Colonic mucosa (tissue), 4 donors: ENCODE results near the gene C8G. TPM values are rescaled to one million over a fixed set of nuclear protein-coding genes. Genes with fewer than 3 reads are reported as not detected.

Source experiments
- DNase-seq: peaks from one replicate; pipeline ENCODE4 v3.0.0-alpha.2; 2020
- H3K27ac ChIP-seq: fragments of 200-600 bp; one replicate; pipeline ENCODE4 v1.8.0; 2021
- H3K27me3 ChIP-seq: fragments of 200-600 bp; one replicate; pipeline ENCODE4 v1.8.0; 2021
- H3K36me3 ChIP-seq: fragments of 200-600 bp; one replicate; pipeline ENCODE4 v1.8.0; 2021
- H3K4me1 ChIP-seq: fragments of 200-600 bp; one replicate; pipeline ENCODE4 v1.8.0; 2021; ENCODE audit warnings: mild to moderate bottlenecking
- H3K4me3 ChIP-seq: fragments of 200-600 bp; one replicate; pipeline ENCODE4 v1.8.0; 2021
- H3K9ac ChIP-seq, 2 donors: one replicate each; pipeline ENCODE4 v1.7.0; 2013; ENCODE audit warnings: control low read depth in 2 of 2, low read depth in 2 of 2, low read length in 2 of 2
- H3K9me3 ChIP-seq: fragments of 200-600 bp; one replicate; pipeline ENCODE4 v1.8.0; 2021
- intact Hi-C: fragments of 100-400 bp; cut with DNase I; formaldehyde crosslinking; loops from one replicate; pipeline ENCODE4 v1.14.1; 2022
- total RNA-seq, 2 donors: library from RNA; stranded (reverse); fragmentation: NEBNext Ultra II Directional in 1 of 2; extraction: Animal tissue kit (Norgen Biotek cat#: 25700) in 1 of 2; gene quantifications; one replicate each; pipeline ENCODE4 v1.2.1, GENCODE V29; 2021
- TF ChIP-seq, protein P1 (sequence below): fragments of 200-600 bp; IDR thresholded peaks from one replicate; pipeline ENCODE4 v1.8.0; 2022; ENCODE audit warnings: antibody characterized with exemption, mild to moderate bottlenecking
- donor health status: healthy.
- donor health status: DM: no; HTN: no; CAD: no.
- donor health status: DM: no; HTN: no; CAD: no.

The C8G gene
- total RNA-seq, 2 donors from 2014 or later = 5.3 to 11.9 TPM

GRCh38 chr9:136939996-136940525 is 5.0 kb upstream of the C8G start:
- no peak for DNase-seq
- Histone ChIP-seq H3K27me3 (no peaks in the 10 kb centered on the region), H3K4me1 (peaks cover 5% of the 10 kb centered on the region), H3K9me3 (no peaks in the 10 kb centered on the region), H3K36me3 (peaks cover 26% of the 10 kb centered on the region), H3K27ac (no peak overlapping the region), H3K9ac (no peak overlapping the region), H3K4me3 (no peak overlapping the region)
- intact Hi-C loops = loop anchor here (10.0 kb wide), 1 partner anchor 55 kb away; the partner anchor contains the start of gene TRAF2
- TF ChIP-seq, protein P1, sequence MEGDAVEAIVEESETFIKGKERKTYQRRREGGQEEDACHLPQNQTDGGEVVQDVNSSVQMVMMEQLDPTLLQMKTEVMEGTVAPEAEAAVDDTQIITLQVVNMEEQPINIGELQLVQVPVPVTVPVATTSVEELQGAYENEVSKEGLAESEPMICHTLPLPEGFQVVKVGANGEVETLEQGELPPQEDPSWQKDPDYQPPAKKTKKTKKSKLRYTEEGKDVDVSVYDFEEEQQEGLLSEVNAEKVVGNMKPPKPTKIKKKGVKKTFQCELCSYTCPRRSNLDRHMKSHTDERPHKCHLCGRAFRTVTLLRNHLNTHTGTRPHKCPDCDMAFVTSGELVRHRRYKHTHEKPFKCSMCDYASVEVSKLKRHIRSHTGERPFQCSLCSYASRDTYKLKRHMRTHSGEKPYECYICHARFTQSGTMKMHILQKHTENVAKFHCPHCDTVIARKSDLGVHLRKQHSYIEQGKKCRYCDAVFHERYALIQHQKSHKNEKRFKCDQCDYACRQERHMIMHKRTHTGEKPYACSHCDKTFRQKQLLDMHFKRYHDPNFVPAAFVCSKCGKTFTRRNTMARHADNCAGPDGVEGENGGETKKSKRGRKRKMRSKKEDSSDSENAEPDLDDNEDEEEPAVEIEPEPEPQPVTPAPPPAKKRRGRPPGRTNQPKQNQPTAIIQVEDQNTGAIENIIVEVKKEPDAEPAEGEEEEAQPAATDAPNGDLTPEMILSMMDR = no peak

DNA sequence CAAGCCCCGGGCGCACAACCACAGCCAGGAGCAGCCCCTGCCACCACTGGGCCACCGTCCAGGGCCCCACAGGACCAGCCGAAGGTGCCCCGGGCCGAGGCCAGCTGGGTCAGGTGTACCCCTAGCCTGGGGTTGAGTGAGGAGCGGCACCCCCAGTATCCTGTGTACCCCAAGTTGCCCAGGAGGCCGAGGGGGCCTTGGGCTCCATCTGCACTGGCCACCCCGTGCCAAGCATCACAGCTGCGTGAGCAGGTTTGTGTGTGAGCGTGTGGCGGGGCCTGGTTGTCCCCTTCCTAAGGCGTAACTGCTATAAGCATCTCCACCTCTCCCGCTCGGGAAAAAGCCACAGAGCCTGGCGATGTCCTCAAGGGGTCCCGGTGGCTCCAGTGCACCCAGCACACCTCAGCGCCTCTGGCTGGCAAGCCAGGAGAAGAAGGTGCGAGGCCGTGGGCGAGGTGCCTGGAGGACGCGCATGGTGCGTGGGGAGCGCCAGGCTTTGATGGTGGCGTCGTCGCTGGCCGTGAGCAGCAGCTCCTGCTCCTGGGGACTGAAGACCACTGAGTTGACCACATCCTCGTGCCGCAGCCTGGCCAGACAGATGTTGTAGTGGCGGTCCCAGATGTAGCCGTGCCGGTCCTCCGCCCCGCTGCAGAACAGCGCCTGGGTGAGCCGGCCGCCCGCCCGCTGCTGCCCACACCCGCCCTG is 4.4 kb upstream of the C8G start:
- Histone ChIP-seq H3K4me3 (no peak overlapping the region), H3K4me1 (peaks cover 5% of the 10 kb centered on the region), H3K36me3 (peaks cover 26% of the 10 kb centered on the region), H3K27ac (no peak overlapping the region), H3K9me3 (no peaks in the 10 kb centered on the region), H3K27me3 (no peaks in the 10 kb centered on the region), H3K9ac (no peak overlapping the region)
- no peak for DNase-seq
- intact Hi-C loops = no loop called here
- TF ChIP-seq, protein P1 = no peak

DNA sequence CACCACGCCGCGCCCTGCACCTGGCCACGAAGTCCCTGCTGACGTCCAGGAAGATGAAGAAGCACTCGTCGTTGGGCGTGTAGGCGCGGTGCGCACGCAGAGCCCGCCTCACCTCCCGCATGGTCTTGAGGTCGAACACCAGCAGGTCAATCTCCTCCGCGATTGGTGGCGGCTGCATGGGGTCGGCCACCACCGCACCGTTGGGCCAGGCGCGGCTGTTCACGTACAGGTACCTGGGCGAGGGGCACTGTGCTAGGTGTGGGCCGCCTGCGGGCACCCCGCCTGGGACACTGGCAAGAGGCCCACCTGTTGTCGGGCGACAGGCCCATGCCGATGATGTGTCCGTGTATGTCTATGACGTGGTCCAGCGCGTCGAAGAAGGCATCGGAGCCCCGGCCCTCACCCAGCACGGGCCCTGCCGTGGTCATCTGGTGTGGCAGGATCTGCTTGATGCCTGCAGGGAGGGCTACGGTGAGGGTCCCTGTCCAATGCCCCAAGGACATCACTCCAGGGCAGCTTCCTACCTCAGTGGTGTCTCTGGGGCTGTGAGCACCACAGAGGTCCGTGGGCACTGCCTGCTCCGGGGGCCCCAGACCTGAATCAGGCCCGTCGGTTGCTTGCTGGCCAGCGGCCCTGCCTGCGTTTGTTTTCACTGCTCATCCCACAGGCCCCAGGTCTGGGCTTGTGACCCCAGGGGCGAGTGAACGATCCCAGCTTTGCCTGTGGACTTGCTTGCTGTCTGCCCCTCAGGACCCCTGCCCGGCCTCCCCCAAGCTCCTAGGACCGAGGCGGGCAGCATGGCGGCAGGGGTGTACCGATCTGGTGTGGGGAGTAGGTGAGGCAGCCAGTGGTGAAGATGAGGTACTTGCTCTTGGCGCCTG is 3.6 kb upstream of the C8G start:
- H3K9ac ChIP-seq = no peak overlapping the region
- peaks cover 5% of the 10 kb centered on the region for H3K4me1 ChIP-seq
- no peak overlapping the region for H3K4me3 ChIP-seq
- TF ChIP-seq, protein P1 = no peak
- H3K36me3 ChIP-seq = peaks cover 26% of the 10 kb centered on the region
- no peak overlapping the region for H3K27ac ChIP-seq
- no peak for DNase-seq
- intact Hi-C loops = no loop called here
- no peaks in the 10 kb centered on the region for H3K27me3 ChIP-seq
- H3K9me3 ChIP-seq = no peaks in the 10 kb centered on the region

DNA sequence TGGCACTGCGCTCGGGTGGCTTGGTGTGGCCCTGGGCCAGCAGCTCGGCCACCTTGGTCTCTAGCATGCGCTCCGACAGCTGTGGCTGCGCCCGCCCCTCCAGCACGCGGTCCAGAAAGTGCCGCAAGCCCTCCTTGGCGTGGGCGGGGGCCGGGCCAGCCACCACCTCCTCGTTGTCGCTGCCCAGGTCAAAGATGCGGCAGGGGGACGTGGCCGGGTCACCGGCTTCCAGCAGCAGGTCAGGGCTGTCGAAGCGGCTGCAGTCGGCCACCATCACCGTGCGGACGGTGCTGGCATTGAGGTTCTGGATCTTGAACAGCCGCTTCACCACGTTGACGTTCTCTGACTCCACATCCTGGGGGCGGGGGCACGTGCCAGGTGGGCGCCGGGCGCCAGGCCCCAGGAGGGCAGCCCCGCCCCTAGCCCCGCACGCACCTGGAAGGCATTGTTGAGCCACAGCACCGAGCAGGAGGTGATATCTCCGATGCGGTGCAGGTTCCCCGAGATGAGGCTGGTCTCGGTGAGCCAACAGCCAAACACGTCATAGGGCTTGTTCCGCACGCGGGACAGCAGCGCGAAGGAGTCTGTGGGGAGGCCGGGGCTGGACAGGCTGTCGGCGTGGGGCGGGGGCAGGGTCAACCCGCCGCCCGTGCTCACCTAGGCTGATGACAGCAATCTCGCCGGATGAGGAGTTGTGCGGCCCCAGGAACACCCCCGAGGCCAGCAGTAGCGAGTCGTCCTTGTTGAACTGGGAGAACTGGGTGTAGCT is 2.7 kb upstream of the C8G start:
- H3K27me3 ChIP-seq = no peaks in the 10 kb centered on the region
- H3K4me1 ChIP-seq = peaks cover 5% of the 10 kb centered on the region
- intact Hi-C loops = no loop called here
- H3K9ac ChIP-seq = no peak overlapping the region
- peaks cover 26% of the 10 kb centered on the region for H3K36me3 ChIP-seq
- no peaks in the 10 kb centered on the region for H3K9me3 ChIP-seq
- TF ChIP-seq, protein P1 = no peak
- DNase-seq = no peak
- no peak overlapping the region for H3K4me3 ChIP-seq
- H3K27ac ChIP-seq = no peak overlapping the region

- no peak overlapping the region for H3K27ac ChIP-seq
- H3K27me3 ChIP-seq = no peaks in the 10 kb centered on the region
- no peaks in the 10 kb centered on the region for H3K9me3 ChIP-seq
- H3K4me1 ChIP-seq = peaks cover 7% of the 10 kb centered on the region
- H3K4me3 ChIP-seq = peak overlapping the region; percentile 99
- DNase-seq = no peak
- intact Hi-C loops = no loop called here
- peaks cover 26% of the 10 kb centered on the region for H3K36me3 ChIP-seq
- H3K9ac ChIP-seq = peak overlapping the region in 1 of 2 donors; percentile 93
- TF ChIP-seq, protein P1 = no peak
Measured at GRCh38 chr9:136942881-136943230, 2.2 kb upstream of the C8G start.
